ENCODE data around the gene GPC4. TPM values are rescaled to one million over a fixed set of nuclear protein-coding genes. Genes with fewer than 3 reads are reported as not detected.
A peak's percentile ranks its signal among the peaks of the same experiment; 100 is the strongest.

Gene GPC4
- total and polyA plus RNA-seq, 2 experiments from 2014 or later: 124 to 183 TPM

- Histone ChIP-seq H3K79me2 (replicated peaks; ENCODE audit: insufficient read depth) (peaks cover 100% of the 10 kb centered on the region), H3K9me2 (ENCODE audit: insufficient read depth) (no peaks in the 10 kb centered on the region), H3K36me3 (ENCODE audit: insufficient read depth) (no peaks in the 10 kb centered on the region), H3K4me3 (no peak overlapping the region), H3K27me3 (ENCODE audit: insufficient read depth) (no peaks in the 10 kb centered on the region), H4K20me1 (replicated peaks; ENCODE audit: insufficient read depth) (peaks cover 43% of the 10 kb centered on the region), H3K4me2 (no peak overlapping the region), H3F3A (replicated peaks; ENCODE audit: low read depth) (0 out of 2 replicates have a peak, but pooled peaks cover 2% of the 10 kb centered on the region), H2AFZ (no peak overlapping the region), H3K4me1 (ENCODE audit: insufficient read depth) (peaks cover 38% of the 10 kb centered on the region), H3K27ac (ENCODE audit: low read depth) (0 out of 2 replicates have a peak overlapping the region, but pooled peaks have one; percentile 32)
- H3K27me3 Mint-ChIP-seq (ENCODE audit: insufficient read depth, low read depth, poor library complexity): peaks cover 8% of the 10 kb centered on the region
- peak overlapping the region; percentile 48; the same call in 1 of the 2 replicates for H3K27ac Mint-ChIP-seq
- TF ChIP-seq ETS1 (IDR thresholded peaks at IDR 0.05): no peak
- TF ChIP-seq, protein P1, sequence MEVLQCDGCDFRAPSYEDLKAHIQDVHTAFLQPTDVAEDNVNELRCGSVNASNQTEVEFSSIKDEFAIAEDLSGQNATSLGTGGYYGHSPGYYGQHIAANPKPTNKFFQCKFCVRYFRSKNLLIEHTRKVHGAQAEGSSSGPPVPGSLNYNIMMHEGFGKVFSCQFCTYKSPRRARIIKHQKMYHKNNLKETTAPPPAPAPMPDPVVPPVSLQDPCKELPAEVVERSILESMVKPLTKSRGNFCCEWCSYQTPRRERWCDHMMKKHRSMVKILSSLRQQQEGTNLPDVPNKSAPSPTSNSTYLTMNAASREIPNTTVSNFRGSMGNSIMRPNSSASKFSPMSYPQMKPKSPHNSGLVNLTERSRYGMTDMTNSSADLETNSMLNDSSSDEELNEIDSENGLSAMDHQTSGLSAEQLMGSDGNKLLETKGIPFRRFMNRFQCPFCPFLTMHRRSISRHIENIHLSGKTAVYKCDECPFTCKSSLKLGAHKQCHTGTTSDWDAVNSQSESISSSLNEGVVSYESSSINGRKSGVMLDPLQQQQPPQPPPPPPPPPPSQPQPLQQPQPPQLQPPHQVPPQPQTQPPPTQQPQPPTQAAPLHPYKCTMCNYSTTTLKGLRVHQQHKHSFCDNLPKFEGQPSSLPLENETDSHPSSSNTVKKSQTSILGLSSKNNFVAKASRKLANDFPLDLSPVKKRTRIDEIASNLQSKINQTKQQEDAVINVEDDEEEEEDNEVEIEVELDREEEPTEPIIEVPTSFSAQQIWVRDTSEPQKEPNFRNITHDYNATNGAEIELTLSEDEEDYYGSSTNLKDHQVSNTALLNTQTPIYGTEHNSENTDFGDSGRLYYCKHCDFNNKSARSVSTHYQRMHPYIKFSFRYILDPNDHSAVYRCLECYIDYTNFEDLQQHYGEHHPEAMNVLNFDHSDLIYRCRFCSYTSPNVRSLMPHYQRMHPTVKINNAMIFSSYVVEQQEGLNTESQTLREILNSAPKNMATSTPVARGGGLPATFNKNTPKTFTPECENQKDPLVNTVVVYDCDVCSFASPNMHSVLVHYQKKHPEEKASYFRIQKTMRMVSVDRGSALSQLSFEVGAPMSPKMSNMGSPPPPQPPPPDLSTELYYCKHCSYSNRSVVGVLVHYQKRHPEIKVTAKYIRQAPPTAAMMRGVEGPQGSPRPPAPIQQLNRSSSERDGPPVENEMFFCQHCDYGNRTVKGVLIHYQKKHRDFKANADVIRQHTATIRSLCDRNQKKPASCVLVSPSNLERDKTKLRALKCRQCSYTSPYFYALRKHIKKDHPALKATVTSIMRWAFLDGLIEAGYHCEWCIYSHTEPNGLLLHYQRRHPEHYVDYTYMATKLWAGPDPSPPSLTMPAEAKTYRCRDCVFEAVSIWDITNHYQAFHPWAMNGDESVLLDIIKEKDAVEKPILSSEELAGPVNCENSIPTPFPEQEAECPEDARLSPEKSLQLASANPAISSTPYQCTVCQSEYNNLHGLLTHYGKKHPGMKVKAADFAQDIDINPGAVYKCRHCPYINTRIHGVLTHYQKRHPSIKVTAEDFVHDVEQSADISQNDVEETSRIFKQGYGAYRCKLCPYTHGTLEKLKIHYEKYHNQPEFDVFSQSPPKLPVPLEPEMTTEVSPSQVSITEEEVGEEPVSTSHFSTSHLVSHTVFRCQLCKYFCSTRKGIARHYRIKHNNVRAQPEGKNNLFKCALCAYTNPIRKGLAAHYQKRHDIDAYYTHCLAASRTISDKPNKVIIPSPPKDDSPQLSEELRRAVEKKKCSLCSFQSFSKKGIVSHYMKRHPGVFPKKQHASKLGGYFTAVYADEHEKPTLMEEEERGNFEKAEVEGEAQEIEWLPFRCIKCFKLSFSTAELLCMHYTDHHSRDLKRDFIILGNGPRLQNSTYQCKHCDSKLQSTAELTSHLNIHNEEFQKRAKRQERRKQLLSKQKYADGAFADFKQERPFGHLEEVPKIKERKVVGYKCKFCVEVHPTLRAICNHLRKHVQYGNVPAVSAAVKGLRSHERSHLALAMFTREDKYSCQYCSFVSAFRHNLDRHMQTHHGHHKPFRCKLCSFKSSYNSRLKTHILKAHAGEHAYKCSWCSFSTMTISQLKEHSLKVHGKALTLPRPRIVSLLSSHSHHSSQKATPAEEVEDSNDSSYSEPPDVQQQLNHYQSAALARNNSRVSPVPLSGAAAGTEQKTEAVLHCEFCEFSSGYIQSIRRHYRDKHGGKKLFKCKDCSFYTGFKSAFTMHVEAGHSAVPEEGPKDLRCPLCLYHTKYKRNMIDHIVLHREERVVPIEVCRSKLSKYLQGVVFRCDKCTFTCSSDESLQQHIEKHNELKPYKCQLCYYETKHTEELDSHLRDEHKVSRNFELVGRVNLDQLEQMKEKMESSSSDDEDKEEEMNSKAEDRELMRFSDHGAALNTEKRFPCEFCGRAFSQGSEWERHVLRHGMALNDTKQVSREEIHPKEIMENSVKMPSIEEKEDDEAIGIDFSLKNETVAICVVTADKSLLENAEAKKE (CRISPR knock-in tag; IDR thresholded peaks at IDR 0.05): no peak
- TF ChIP-seq JUNB (IDR thresholded peaks at IDR 0.05; ENCODE audit: unreplicated experiment): no peak
- no peak for TF ChIP-seq EZH2phosphoT487 (IDR thresholded peaks at IDR 0.05; ENCODE audit: unreplicated experiment)
- TF ChIP-seq POLR2AphosphoS5 (IDR thresholded peaks at IDR 0.05; ENCODE audit: low read depth): no peak
- no peak for TF ChIP-seq STAT1 (IDR thresholded peaks at IDR 0.05; ENCODE audit: unreplicated experiment)
- H3K36me3 Mint-ChIP-seq (ENCODE audit: low read depth): peaks cover 13% of the 10 kb centered on the region; the same call in 2 of the 3 replicates
- no peak overlapping the region for H3K4me3 Mint-ChIP-seq
- no peak for DNase-seq (ENCODE audit: low spot score)
- ATAC-seq: no peak
- H3K9me3 Mint-ChIP-seq: no peaks in the 10 kb centered on the region
- H3K4me1 Mint-ChIP-seq: peaks cover 53% of the 10 kb centered on the region
Observed at GRCh38 chrX:133380711-133381619, 34.3 kb downstream of the GPC4 start.

Measured in GM23338 (cell line).